ENCODE results near the gene HMG20A. TPM values are rescaled to one million over a fixed set of nuclear protein-coding genes. Genes with fewer than 3 reads are reported as not detected.

The HMG20A gene
- 10 to 100 TPM; 33.1 to 48.7 (median 40.5) TPM for total RNA-seq

GRCh38 chr15:77420610-77421369, at the start of gene HMG20A:
HMG20A (plus strand) TSS chr15:77420888; CDS start chr15:77458408, 37,520 bp downstream.
- Histone ChIP-seq H3K4me1 (peaks cover 18 to 30% of the 10 kb centered on the region in 2 donors), H3K27me3 (no peaks in the 10 kb centered on the region), H3K4me3 (replicated peaks in 1 of 3) (peak within 1 kb of the TSS; percentile 44 to 91 (median 89)), H3K27ac (peak within 1 kb of the TSS; percentile 83 to 93 (median 86)), H3K9me3 (no peaks in the 10 kb centered on the region), H3K36me3 (no peaks in the 10 kb centered on the region)
- TF ChIP-seq CTCF (IDR thresholded peaks at IDR 0.05) (no peak), POLR2A (IDR thresholded peaks at IDR 0.05) (peak in 1 of 2 donors; percentile 55)
- intact Hi-C loops (cut with DNase I): loop anchor here (10.0 kb wide), 1 partner anchor 74 kb away; no protein-coding TSS in a partner anchor
- WGBS, 2 donors: 0% methylated on average over 23 to 24 of the region's 25 CpGs
- peak; percentile 53 to 56 for DNase-seq

GRCh38 chr15:77371850-77372563, 48.7 kb upstream of the HMG20A start:
- no peak for DNase-seq
- Histone ChIP-seq H3K4me3 (replicated peaks in 1 of 3) (no peak overlapping the region), H3K27me3 (no peaks in the 10 kb centered on the region), H3K36me3 (no peaks in the 10 kb centered on the region), H3K4me1 (no peaks in the 10 kb centered on the region), H3K9me3 (no peaks in the 10 kb centered on the region), H3K27ac (no peak overlapping the region)
- TF ChIP-seq POLR2A (IDR thresholded peaks at IDR 0.05): no peak
- TF ChIP-seq CTCF (IDR thresholded peaks at IDR 0.05): no peak
- 93 to 94% methylated on average over 5 of the region's 5 CpGs for WGBS, 2 donors
- intact Hi-C loops (cut with DNase I): no loop called here

GRCh38 chr15:77373441-77373840, 47.2 kb upstream of the HMG20A start:
- Histone ChIP-seq H3K36me3 (no peaks in the 10 kb centered on the region), H3K27me3 (no peaks in the 10 kb centered on the region), H3K9me3 (no peaks in the 10 kb centered on the region), H3K27ac (no peak overlapping the region), H3K4me1 (no peaks in the 10 kb centered on the region), H3K4me3 (replicated peaks in 1 of 3) (no peak overlapping the region)
- 68 to 95% methylated on average over 4 of the region's 4 CpGs for WGBS, 2 donors
- intact Hi-C loops (cut with DNase I): no loop called here
- no peak for DNase-seq
- TF ChIP-seq POLR2A (IDR thresholded peaks at IDR 0.05) (no peak), CTCF (IDR thresholded peaks at IDR 0.05) (no peak)

GRCh38 chr15:77375133-77375532, 45.6 kb upstream of the HMG20A start:
- Histone ChIP-seq H3K4me1 (no peaks in the 10 kb centered on the region), H3K27ac (no peak overlapping the region), H3K27me3 (no peaks in the 10 kb centered on the region), H3K4me3 (replicated peaks in 1 of 3) (no peak overlapping the region), H3K9me3 (no peaks in the 10 kb centered on the region), H3K36me3 (no peaks in the 10 kb centered on the region)
- intact Hi-C loops (cut with DNase I): no loop called here
- WGBS, 2 donors: 92 to 95% methylated on average over 1 of the region's 1 CpG
- TF ChIP-seq CTCF (IDR thresholded peaks at IDR 0.05): no peak
- TF ChIP-seq POLR2A (IDR thresholded peaks at IDR 0.05): no peak
- DNase-seq: no peak

- Histone ChIP-seq H3K9me3 (no peaks in the 10 kb centered on the region), H3K27ac (no peak overlapping the region), H3K4me1 (no peaks in the 10 kb centered on the region), H3K4me3 (replicated peaks in 1 of 3) (no peak overlapping the region), H3K36me3 (no peaks in the 10 kb centered on the region), H3K27me3 (no peaks in the 10 kb centered on the region)
- no peak for DNase-seq
- TF ChIP-seq CTCF (IDR thresholded peaks at IDR 0.05) (no peak), POLR2A (IDR thresholded peaks at IDR 0.05) (no peak)
- intact Hi-C loops (cut with DNase I): no loop called here
- WGBS, 2 donors: 93 to 96% methylated on average over 1 of the region's 1 CpG
Observed at GRCh38 chr15:77376770-77377169, 43.9 kb upstream of the HMG20A start.

All from thyroid gland (tissue), 4 donors.